HCT116 (cell line): ENCODE measurements around the gene COL21A1. TPM values are rescaled to one million over a fixed set of nuclear protein-coding genes. Genes with fewer than 3 reads are reported as not detected.

ENCODE experiments used
- ATAC-seq: fragments of 200-7000 bp; cut with Tn5 transposase; 2 replicates; pipeline ENCODE4 v1.9.1; 2020; ENCODE audit warnings: mild to moderate bottlenecking, moderate library complexity
- BruUV-seq: library from RNA; stranded (reverse); fragments of 400-500 nt; replicated peaks from 2 replicates; lab custom pipeline; 2021; lab: Mats Ljungman, UMichigan
- CTCF ChIA-PET: fragments of 300-600 bp; sonication (Branson Sonifier 250); formaldehyde crosslinking; loops from one replicate; lab custom pipeline; 2021; ENCODE audit warnings: antibody characterized with exemption; lab: Charles Lee
- POLR2A ChIA-PET: fragments of 300-600, 350-600 bp; sonication (Branson Sonifier 250); formaldehyde crosslinking; loops from one replicate; lab custom pipeline; 2021; ENCODE audit warnings: antibody characterized with exemption; lab: Charles Lee
- RAD21 ChIA-PET, 2 experiments: fragments of 300-600 bp; sonication (Branson Sonifier 250); formaldehyde crosslinking; loops; one replicate each; lab custom pipeline; 2023; ENCODE audit warnings: low total read pairs in 2 of 2; ENCODE audit not compliant: uncharacterized antibody in 2 of 2, unreplicated experiment in 2 of 2, low non-redundant PET in 1 of 2; lab: Charles Lee
- DNase-seq: peaks from one replicate; pipeline ENCODE4 v3.0.0-alpha.2; 2010; ENCODE audit warnings: low read depth, low spot score
- H2AFZ ChIP-seq: fragments of 200-600 bp; shearing (Covaris generic), sonication (generic); 2 replicates; pipeline ENCODE4 v1.6.1; 2017; ENCODE audit warnings: low read depth, mixed run types, mixed read lengths, antibody characterized with exemption, low read length; ENCODE audit not compliant: poor library complexity, severe bottlenecking
- H3K27ac ChIP-seq: 2 replicates; pipeline ENCODE4 v1.5.1; 2012; ENCODE audit warnings: low read depth, low read length
- H3K27me3 ChIP-seq: fragments of 200-600 bp; sonication (generic); 2 replicates; pipeline ENCODE4 v1.6.1; 2016; ENCODE audit warnings: mixed run types, low read length, mixed read lengths; ENCODE audit not compliant: insufficient read depth
- H3K36me3 ChIP-seq, 2 experiments: fragments of 200-500 bp in 1 of 2; fragments of 200-600 bp in 1 of 2; sonication (Bioruptor generic) in 1 of 2; sonication (generic) in 1 of 2; 2 replicates each; pipeline versions ENCODE4 v1.5.1 to v1.6.1; 2014 to 2016; ENCODE audit warnings: low read length in 2 of 2, inconsistent platforms in 1 of 2, mixed read lengths in 1 of 2, mixed run types in 1 of 2; ENCODE audit not compliant: insufficient read depth in 2 of 2, control insufficient read depth in 1 of 2
- H3K4me1 ChIP-seq, 2 experiments: fragments of 200-600 bp in 1 of 2; sonication (generic) in 1 of 2; 2 replicates each; pipeline versions ENCODE4 v1.5.1 to v1.6.1; 2012 to 2017; ENCODE audit warnings: low read length in 2 of 2, inconsistent platforms in 1 of 2, mild to moderate bottlenecking in 1 of 2, mixed read lengths in 1 of 2, mixed run types in 1 of 2, moderate library complexity in 1 of 2; ENCODE audit not compliant: insufficient read depth in 2 of 2, control insufficient read depth in 1 of 2
- H3K4me2 ChIP-seq: fragments of 200-600 bp; sonication (generic); 2 replicates; pipeline ENCODE4 v1.6.1; 2017; ENCODE audit warnings: mixed run types, low read length, mixed read lengths
- H3K4me3 ChIP-seq, 2 experiments: fragments of 200-600 bp in 1 of 2; sonication (generic) in 1 of 2; replicated peaks in 1 of 2; 2 replicates each; pipeline ENCODE4 v1.5.1; 2011 to 2016; ENCODE audit warnings: low read length in 2 of 2, control low read depth in 1 of 2, low read depth in 1 of 2, mild to moderate bottlenecking in 1 of 2, mixed read lengths in 1 of 2, mixed run types in 1 of 2
- H3K79me2 ChIP-seq: fragments of 200-600 bp; sonication (generic); 2 replicates; pipeline ENCODE4 v1.6.1; 2017; ENCODE audit warnings: mild to moderate bottlenecking, mixed run types, low read length, moderate library complexity, mixed read lengths; ENCODE audit not compliant: insufficient read depth
- H3K9ac ChIP-seq: fragments of 200-600 bp; sonication (generic); 2 replicates; pipeline ENCODE4 v1.6.1; 2016; ENCODE audit warnings: low read length, mixed read lengths
- H3K9me2 ChIP-seq: fragments of 200-600 bp; sonication (generic), shearing (Covaris generic); 2 replicates; pipeline ENCODE4 v1.6.1; 2017; ENCODE audit warnings: mixed run types, mild to moderate bottlenecking, moderate library complexity; ENCODE audit not compliant: insufficient read depth
- H3K9me3 ChIP-seq, 2 experiments: fragments of 200-500 bp in 1 of 2; fragments of 200-600 bp in 1 of 2; sonication (Bioruptor generic) in 1 of 2; sonication (generic) in 1 of 2; 2 replicates each; pipeline ENCODE4 v1.6.1; 2014 to 2017; ENCODE audit warnings: low read length in 2 of 2, mixed read lengths in 2 of 2, inconsistent platforms in 1 of 2, low read depth in 1 of 2, mild to moderate bottlenecking in 1 of 2, mixed run types in 1 of 2, moderate library complexity in 1 of 2; ENCODE audit not compliant: control insufficient read depth in 1 of 2, insufficient read depth in 1 of 2
- H4K20me1 ChIP-seq: fragments of 200-600 bp; sonication (generic), shearing (Covaris generic); 2 replicates; pipeline ENCODE4 v1.6.1; 2017; ENCODE audit warnings: mixed run types, mild to moderate bottlenecking, moderate library complexity; ENCODE audit not compliant: insufficient read depth
- CTCF ChIP-seq, 3 experiments: fragments of 200-600 bp in 1 of 3; sonication (generic) in 1 of 3; IDR thresholded peaks in 2 of 3; conservative IDR thresholded peaks in 1 of 3; 2 replicates each; pipeline ENCODE4 v1.5.1; 2012 to 2017; ENCODE audit warnings: low read depth in 2 of 3, low read length in 2 of 3, antibody characterized with exemption in 1 of 3, borderline replicate concordance in 1 of 3, control low read depth in 1 of 3, mild to moderate bottlenecking in 1 of 3, mixed read lengths in 1 of 3, mixed run types in 1 of 3, moderate library complexity in 1 of 3; ENCODE audit not compliant: insufficient read depth in 1 of 3
- ELF1 ChIP-seq: IDR thresholded peaks from 2 replicates; pipeline ENCODE4 v1.6.1; 2012; ENCODE audit warnings: low read depth, borderline replicate concordance
- EZH2phosphoT487 ChIP-seq: fragments of 200-600 bp; IDR thresholded peaks from 2 replicates; pipeline ENCODE4 v1.6.1; 2018; ENCODE audit warnings: antibody characterized with exemption, borderline replicate concordance
- FOSL1 ChIP-seq: IDR thresholded peaks from 2 replicates; pipeline ENCODE4 v1.6.1; 2012; ENCODE audit warnings: low read depth
- JUND ChIP-seq: IDR thresholded peaks from 2 replicates; pipeline ENCODE4 v1.6.1; 2012
- RAD21 ChIP-seq: IDR thresholded peaks from 2 replicates; pipeline ENCODE4 v1.6.1; 2012; ENCODE audit warnings: low read depth, mild to moderate bottlenecking
- SIN3A ChIP-seq: IDR thresholded peaks from 2 replicates; pipeline ENCODE4 v1.6.1; 2012; ENCODE audit warnings: low read depth
- SP1 ChIP-seq: IDR thresholded peaks from 2 replicates; pipeline ENCODE4 v1.6.1; 2012; ENCODE audit warnings: low read depth
- TCF7L2 ChIP-seq: IDR thresholded peaks from 2 replicates; pipeline ENCODE4 v1.7.0; 2011; ENCODE audit warnings: borderline replicate concordance, inconsistent platforms; ENCODE audit not compliant: insufficient read depth, insufficient read length; ENCODE audit errors: extremely low read depth
- ZBTB33 ChIP-seq: IDR thresholded peaks from 2 replicates; pipeline ENCODE4 v1.6.1; 2011; ENCODE audit warnings: mild to moderate bottlenecking, low read length, moderate library complexity; ENCODE audit not compliant: insufficient replicate concordance; ENCODE audit errors: extremely low read depth
- intact Hi-C: fragments of 100-400 bp; cut with micrococcal nuclease; formaldehyde crosslinking; loops from 2 replicates; pipeline ENCODE4 v1.10.0; 2022
- total RNA-seq: library from RNA; stranded (reverse); gene quantifications from one replicate; pipeline ENCODE4 v1.2.1, GENCODE V29; 2021; ENCODE audit not compliant: unreplicated experiment
- TF ChIP-seq, protein P1 (sequence below): IDR thresholded peaks from 2 replicates; pipeline ENCODE4 v1.6.1; 2012; ENCODE audit warnings: low read depth

Gene COL21A1
- total RNA-seq, 1 experiment from 2014 or later = not detected

- no TSS peak for BruUV-seq
- H3K36me3 ChIP-seq = no peaks in the 10 kb centered on the region
- H3K27ac ChIP-seq = no peak overlapping the region
- H4K20me1 ChIP-seq = no peaks in the 10 kb centered on the region
- TF ChIP-seq EZH2phosphoT487 (no peak), TCF7L2 (no peak), FOSL1 (no peak)
- H3K9me2 ChIP-seq = no peaks in the 10 kb centered on the region
- H3K4me3 ChIP-seq = no peak overlapping the region
- ChIA-PET CTCF (no interaction called here), RAD21 (no interaction called here), POLR2A (no interaction called here)
- intact Hi-C loops = no loop called here
- ATAC-seq (no peak), DNase-seq (no peak)
- H3K9me3 ChIP-seq = no peaks in the 10 kb centered on the region; a peak in 2 of 4 replicates
- H3K9ac ChIP-seq = no peak overlapping the region
- no peaks in the 10 kb centered on the region for H3K27me3 ChIP-seq
- peaks cover 7 to 9% of the 10 kb centered on the region in 2 experiments; a peak in 2 of 4 replicates for H3K4me1 ChIP-seq
- H3K79me2 ChIP-seq = no peaks in the 10 kb centered on the region
- no peak overlapping the region for H3K4me2 ChIP-seq
- H2AFZ ChIP-seq = no peak overlapping the region
Measured at GRCh38 chr6:56087421-56087820, 160.0 kb downstream of the COL21A1 start.

DNA sequence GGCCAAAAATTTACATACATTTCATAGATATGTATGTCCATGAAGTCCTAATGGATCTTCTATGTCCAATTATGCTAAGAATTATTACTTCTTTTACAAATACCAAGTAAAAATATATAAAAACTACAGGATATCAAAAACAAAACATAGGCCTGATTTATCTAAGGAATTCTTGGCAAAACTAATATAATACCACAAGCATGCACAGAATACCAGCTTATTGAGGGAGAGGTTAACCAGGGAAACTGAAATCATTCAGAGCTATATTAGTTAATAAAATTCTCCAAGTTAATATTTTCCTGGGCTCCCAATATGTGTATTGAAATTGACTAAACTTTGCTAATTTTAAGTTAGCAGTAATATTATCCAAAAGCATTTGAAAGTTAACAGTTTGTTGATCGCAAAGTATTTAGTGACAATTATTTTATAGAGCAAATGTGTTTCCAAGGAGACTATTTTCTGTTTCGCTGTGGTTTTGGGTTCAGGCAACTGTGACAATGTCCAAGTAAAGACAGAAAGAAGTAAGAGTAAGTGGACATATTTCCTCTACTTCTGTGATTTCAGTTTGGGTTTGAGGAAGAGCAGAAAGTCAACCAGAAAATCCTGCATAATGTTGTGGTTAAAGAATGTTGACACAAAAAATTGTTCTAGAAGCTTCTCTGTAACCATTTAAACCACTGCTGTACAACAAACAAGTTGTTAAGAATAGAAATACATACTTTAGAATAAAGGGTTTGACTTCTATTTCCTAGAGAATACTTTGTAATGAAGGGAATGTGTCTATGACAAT, 167.4 kb downstream of the COL21A1 start:
- H3K79me2 ChIP-seq = no peaks in the 10 kb centered on the region
- no TSS peak for BruUV-seq
- CTCF ChIA-PET = no interaction called here
- no peak overlapping the region for H3K9ac ChIP-seq
- H3K27me3 ChIP-seq = no peaks in the 10 kb centered on the region
- no peak overlapping the region for H3K27ac ChIP-seq
- ATAC-seq = no peak
- POLR2A ChIA-PET = no interaction called here
- H2AFZ ChIP-seq = no peak overlapping the region
- no peak overlapping the region for H3K4me2 ChIP-seq
- RAD21 ChIA-PET = no interaction called here
- no peak overlapping the region for H3K4me3 ChIP-seq
- no peak for DNase-seq
- H3K9me2 ChIP-seq = no peaks in the 10 kb centered on the region; the same call in 1 of the 2 replicates
- H4K20me1 ChIP-seq = no peaks in the 10 kb centered on the region
- no peaks in the 10 kb centered on the region; a peak in 1 of 4 replicates for H3K4me1 ChIP-seq
- no peaks in the 10 kb centered on the region for H3K36me3 ChIP-seq
- peaks cover 0 to 3% of the 10 kb centered on the region in 2 experiments; a peak in 1 of 4 replicates for H3K9me3 ChIP-seq
- intact Hi-C loops = no loop called here
- TF ChIP-seq, protein P1, sequence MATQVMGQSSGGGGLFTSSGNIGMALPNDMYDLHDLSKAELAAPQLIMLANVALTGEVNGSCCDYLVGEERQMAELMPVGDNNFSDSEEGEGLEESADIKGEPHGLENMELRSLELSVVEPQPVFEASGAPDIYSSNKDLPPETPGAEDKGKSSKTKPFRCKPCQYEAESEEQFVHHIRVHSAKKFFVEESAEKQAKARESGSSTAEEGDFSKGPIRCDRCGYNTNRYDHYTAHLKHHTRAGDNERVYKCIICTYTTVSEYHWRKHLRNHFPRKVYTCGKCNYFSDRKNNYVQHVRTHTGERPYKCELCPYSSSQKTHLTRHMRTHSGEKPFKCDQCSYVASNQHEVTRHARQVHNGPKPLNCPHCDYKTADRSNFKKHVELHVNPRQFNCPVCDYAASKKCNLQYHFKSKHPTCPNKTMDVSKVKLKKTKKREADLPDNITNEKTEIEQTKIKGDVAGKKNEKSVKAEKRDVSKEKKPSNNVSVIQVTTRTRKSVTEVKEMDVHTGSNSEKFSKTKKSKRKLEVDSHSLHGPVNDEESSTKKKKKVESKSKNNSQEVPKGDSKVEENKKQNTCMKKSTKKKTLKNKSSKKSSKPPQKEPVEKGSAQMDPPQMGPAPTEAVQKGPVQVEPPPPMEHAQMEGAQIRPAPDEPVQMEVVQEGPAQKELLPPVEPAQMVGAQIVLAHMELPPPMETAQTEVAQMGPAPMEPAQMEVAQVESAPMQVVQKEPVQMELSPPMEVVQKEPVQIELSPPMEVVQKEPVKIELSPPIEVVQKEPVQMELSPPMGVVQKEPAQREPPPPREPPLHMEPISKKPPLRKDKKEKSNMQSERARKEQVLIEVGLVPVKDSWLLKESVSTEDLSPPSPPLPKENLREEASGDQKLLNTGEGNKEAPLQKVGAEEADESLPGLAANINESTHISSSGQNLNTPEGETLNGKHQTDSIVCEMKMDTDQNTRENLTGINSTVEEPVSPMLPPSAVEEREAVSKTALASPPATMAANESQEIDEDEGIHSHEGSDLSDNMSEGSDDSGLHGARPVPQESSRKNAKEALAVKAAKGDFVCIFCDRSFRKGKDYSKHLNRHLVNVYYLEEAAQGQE = no peak
- TF ChIP-seq JUND (no peak), ZBTB33 (no peak), RAD21 (no peak), CTCF (IDR thresholded peaks at IDR 0.05 in 2 of 3, conservative IDR thresholded peaks at IDR 0.05 in 1 of 3; ENCODE audit: borderline replicate concordance in 1 of 3, insufficient read depth in 1 of 3, low read depth in 2 of 3, low read length in 2 of 3) (no peak), SP1 (no peak), ELF1 (no peak), SIN3A (no peak)
